ENCODE data around the gene SLC24A3.
A peak's percentile ranks its signal among the peaks of the same experiment; 100 is the strongest.
"Not testable (repeated sequence)": the region's sequence is repeated elsewhere in the genome, so short reads cannot be mapped to it uniquely, and the experiment has no call there.

SLC24A3 gene

GRCh38 chr20:19609642-19610223 lies 397.3 kb downstream of the SLC24A3 start:
- no peak for DNase-seq

- no peak for DNase-seq
These were observed 403.2 kb downstream of the SLC24A3 start for GRCh38 chr20:19615629-19616028.

DNA sequence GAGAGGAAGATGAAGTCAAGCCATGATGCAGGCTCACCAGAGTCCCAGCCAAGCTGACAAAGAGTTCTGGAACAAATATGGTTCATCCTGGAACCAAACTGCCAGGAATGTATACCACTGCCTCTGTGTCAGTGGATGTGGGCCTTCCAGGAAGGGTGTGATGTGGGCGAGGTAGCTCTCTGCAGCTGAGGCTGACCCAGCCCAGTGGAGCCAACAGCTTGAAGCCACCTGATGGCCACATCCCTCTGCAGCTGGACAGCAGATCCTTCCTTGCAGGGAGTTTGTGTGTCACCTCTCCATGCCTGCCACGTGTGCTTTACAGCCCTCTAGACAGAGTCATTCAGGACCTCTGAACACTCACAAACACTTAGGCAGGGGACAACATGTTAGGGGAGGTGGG lies 403.6 kb downstream of the SLC24A3 start:
- DNase-seq: no peak

DNA sequence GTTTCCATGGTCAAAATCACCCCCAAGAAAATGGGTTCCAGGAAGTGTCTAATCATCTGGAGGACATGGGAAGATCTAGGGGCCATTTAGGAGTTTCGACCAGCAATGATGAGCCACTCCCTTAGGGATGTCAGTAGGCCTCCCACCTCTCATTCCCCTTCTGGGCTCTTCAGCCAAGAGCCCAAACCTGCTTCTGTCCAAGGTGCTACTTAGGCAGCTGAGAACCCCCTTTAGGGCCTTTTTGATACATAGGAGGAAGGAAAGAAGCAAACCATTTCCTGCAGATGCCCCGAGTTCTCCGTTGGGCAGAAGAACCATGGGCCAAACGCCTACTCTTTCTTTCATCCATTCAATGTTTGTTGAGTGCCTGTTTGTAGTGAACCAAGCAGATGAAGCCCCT lies 404.2 kb downstream of the SLC24A3 start:
- DNase-seq: no peak

DNA sequence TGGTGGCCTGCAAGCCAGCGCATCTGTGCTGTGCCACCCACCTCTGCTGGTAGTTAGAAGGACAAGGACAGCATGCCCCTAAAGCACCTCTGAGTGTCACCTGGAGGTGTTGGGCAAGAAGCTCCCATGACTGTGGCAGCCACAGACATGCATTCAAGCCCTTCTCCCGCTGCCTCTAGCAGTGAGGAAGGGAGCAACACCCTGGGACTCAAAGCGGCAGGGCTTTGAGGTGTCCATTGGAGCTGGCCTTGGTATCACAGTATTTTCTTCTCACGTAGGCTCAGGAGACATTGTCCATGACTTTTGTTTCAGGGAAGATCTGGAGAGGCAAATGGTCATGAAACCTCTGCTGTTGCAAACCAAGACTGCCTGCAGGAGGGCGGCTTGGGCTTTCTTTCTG lies 404.8 kb downstream of the SLC24A3 start:
- DNase-seq: no peak

DNA sequence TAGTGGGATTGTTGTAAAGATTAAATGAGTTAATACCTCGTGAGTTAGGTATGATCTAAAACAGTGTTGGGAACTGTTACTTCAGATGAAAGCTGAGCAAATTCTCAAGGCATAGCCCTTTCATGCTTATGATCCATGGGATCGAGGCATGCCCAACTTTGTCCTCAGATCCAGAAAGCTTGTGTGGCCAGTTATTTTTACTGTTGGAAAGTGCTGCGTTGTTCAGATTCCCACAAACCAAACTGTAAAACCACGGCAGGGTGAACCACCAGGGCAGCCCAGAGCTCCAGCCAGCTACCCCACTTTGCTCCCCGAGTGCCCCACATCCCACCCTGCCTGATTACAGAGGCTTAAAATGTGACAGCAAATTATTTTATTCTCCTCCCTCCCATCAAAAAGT lies 406.3 kb downstream of the SLC24A3 start:
- no peak for DNase-seq

DNA sequence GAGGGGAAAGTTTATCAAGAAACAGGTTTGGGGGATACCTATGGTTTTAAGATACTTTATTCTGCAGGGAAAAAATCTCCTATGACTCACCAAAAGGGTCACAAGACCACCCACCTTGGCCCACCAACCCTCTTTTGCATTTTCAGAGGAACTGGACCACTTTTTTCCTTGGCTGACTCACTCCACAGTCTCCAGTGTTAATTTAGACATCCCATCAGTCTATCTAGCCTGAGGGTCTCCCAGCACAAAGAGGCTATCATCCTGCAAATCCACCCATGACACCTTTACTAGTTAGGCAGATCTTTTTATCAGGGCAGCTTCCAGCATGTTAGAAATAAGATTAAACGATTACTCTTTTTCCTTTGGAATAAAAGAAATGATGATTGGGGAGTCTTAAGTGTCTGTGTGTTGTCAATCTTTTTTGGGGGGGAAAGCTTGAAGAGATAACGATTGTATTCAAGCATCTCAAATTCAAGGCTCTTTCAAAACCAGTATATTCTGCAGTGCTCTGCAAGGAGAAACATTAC lies 407.5 kb downstream of the SLC24A3 start:
- no peak for DNase-seq

- no peak for DNase-seq
These were observed 408.0 kb downstream of the SLC24A3 start for GRCh38 chr20:19620446-19620845.

- DNase-seq: peak; percentile 22 to 24
These were observed 408.6 kb downstream of the SLC24A3 start for GRCh38 chr20:19621072-19621471.

DNA sequence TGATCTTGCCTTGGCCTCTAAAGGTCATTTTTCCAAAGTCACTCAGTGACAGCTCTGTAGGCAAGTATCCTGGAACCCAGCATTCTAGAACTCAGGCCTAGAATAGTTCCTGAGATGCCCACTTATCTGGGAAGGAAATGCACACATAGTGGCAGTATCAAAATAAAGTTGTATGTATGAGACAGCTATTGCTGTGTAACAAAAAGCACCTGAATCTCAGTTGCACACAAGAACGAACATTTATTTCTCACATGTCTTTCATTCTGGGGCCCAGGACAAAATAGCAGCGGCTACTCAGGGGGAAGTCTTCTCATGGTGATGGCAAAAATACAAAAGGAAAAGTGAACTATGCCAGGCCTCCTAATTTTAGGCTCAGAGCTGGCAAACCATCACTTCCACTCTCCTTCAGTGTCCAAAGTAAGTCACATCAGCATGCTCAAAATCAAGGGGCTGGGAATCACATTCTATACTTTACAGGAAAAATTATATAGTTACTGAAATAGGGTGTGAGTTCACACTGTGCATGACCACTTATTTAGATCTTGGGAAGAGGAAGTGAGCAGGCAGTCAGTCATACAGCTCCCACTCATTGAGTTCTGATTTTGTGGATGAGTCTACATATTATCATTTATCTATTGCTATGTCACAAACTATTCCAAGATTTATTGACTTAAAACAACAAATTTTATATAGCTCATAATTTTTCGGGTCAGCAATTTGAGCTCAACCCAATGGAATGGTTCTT lies 412.0 kb downstream of the SLC24A3 start:
- DNase-seq: peak; percentile 24 to 37

DNA sequence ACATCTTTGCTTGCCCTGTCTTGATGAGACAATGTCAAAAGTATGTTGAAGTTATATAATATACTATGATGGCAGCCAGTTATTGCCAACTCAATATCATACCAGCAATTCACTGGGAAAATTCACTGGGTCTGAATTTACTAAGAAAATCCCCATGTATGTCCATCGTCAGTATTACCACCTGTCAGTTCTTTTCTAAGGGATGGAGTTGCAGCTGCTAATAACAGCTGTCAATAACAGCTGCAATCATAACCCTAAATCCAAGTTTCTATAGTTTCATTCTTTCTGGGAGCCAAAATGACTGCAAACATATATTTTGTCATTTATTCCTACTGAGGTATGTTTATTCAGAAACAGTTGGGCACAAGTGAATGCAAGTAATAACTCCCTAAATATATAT lies 413.0 kb downstream of the SLC24A3 start:
- no peak for DNase-seq

- no peak for DNase-seq
These were observed 414.5 kb downstream of the SLC24A3 start for GRCh38 chr20:19626896-19627295.

DNA sequence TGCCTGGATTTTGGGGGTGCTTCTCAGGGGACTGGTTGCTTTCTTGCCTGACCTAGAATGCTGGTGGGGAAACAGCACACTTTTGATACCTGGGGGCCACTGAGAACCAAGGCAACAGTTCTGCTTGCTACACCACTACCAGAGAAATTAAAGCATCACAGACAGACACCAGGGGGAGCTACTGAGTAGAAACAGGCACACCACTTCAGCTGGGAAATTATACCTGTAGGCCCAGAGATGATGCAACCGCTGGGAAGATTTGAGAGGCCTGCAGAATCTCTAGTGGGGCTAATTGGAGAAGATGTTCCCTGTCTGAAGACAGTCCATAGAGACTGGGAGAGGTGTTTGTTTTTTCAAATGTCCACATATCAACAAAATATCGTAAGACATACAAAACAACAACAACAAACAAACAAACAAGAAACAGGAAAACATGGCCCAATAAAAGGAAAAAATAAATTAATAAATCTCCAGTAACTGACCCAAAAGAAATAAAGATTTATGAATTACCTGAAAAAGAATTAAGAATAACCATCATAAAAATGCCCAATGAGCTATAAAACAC lies 416.2 kb downstream of the SLC24A3 start:
- peak; percentile 36 to 85 for DNase-seq

DNA sequence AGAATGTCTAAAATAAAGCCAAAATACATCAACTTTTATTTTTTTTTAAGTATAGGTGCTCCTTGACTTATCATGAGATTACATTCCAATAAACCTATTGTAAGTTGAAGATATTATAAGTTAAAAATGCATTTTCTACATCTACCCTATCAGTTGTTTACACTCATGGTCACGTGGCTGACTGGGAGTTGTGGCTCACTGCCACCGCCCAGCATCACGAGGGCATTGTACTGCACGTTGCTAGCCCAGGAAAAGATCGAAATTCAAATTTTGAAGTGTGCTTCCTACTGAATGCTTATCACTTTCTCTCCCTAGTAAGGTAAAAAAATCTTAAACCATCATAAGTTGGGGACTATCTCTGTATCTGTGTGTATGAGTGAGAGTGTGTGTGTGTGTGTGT lies 419.0 kb downstream of the SLC24A3 start:
- no peak for DNase-seq

DNA sequence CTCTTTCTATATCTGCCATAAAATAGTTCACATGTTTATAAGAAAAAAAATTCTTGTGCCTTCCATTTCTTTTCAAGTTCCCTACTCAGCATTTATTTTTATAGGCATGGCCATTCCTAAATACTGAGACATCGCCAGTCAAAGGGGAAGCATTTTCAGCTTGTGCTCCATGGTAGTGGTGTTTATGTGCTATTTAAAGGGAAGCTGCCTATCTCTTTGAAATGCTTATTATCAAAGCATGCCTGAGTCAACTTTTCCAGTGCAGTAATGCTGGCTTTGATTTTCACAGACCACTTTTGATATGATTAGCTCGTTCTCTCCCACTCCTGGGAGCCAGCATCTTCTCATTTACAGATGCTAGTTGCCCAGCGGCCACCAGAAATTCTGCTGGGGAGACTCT lies 421.5 kb downstream of the SLC24A3 start:
- DNase-seq: peak; percentile 7 to 9

DNA sequence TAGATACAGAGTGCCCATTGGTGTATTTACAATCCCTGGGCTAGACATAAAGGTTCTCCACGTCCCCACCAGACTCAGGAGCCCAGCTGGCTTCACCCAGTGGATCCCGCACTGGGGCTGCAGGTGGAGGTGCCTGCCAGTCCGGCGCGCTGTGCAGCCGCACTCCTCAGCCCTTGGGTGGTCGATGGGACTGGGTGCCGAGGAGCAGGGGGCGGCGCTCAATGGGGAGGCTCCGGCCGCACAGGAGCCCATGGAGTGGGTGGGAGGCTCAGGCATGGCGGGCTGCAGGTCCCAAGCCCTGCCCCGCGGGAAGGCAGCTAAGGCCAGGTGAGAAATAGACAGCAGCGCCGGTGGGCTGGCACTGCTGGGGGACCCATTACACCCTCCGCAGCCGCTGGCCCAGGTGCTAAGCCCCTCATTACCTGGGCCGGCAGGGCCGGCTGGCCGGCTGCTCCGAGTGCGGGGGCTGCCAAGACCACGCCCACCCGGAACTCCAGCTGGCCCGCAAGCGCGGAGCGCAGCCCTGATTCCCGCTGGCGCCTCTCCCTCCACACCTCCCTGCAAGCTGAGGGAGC lies 427.1 kb downstream of the SLC24A3 start:
- not testable (repeated sequence) for DNase-seq

DNA sequence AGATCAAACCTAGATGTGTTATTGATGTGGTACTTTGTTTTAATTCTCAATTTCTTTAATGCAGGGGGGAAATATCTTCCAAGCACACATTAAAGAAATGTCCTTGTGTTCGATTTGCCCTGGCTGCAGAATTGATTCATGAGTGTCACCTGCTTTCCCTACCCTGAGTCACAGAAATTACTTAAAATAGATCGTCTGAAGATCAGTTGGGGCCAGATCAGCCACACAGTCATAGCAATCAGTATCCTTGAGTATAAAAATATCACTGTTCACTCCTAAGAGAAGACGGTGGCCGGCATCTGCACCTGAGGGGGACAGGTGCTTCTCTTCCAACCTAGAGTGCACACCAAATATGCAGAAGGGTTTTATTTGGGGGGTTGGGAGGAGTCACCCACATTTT lies 430.4 kb downstream of the SLC24A3 start:
- DNase-seq: no peak

DNA sequence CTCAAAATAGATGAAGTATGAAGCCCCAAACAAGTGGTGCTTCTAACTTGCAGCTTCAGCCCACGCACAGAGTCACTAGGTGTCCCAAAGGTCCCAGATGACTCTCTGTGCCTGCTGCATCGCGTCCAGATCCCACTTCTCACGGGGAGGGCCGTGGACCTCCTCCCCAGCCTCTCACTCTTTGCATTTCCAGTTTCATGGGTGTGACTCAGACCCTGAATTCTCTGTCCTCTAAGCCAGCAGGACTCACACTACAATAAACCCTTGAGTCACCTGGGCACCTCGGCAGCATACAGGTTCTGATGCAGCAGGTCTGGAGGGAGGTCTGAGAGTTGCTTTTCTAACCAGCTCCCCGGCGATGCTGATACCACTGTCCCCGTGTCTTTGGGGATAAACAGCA lies 431.6 kb downstream of the SLC24A3 start:
- DNase-seq: no peak

DNA sequence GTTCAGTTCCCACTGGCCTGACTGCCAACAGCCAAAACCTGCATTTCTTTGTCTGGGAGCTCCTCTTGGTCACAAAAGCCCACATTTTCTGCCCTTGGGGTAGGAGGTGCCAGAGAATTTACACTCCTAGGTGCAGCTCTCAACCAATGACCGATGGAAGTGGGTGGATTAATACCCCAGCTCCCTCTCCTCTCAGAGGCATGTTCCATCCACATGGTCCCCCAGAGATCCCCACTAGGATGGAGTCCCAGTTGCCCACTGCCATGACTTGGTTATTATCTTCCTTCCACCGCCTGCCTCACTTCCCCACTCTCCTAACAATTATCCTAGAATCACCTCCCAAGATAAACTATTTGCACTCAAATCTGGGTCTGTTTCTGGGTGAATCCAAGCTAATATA lies 434.5 kb downstream of the SLC24A3 start:
- DNase-seq: no peak

GRCh38 chr20:19648024-19648423 lies 435.6 kb downstream of the SLC24A3 start:
- DNase-seq: no peak

DNA sequence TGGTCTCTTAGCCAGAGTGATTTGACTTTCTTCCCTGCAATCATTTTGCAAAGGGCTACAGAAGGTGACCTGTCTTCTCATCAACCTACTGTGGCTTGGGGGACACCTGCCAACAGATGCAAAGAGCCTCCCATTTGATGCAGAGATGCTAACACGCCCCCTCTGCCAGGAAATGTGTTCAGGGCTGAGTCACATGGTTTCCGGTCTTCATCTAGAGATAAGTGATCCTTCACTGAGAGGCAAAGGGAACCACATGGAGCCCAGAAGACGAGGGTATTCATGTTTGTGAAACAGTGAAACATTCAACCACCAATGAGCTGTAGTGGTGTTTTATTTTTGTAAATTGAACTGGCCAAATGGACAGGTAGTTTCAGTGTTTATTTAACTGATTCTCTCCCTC lies 436.6 kb downstream of the SLC24A3 start:
- no peak for DNase-seq

DNA sequence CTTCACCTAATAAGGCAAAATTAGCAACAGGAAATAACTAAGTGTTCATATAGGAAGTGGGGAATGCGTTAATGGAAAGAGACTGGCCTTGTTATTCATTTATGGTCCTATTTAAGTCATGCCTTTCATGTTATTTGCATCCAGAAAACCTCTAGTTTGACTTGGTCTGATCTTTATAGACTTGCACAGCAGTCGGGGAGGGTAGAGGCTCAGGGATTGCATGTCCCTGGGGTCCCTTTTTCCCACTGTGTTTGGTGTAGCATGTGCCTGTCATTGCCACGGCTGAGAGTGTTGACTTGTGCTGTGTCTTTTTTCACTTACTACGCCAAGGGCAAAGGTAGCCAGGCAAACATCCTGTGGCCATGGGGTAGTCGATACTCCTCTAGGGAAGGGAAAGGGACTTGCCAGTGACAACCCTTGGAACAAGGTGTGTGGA lies 440.2 kb downstream of the SLC24A3 start:
- DNase-seq: no peak

DNA sequence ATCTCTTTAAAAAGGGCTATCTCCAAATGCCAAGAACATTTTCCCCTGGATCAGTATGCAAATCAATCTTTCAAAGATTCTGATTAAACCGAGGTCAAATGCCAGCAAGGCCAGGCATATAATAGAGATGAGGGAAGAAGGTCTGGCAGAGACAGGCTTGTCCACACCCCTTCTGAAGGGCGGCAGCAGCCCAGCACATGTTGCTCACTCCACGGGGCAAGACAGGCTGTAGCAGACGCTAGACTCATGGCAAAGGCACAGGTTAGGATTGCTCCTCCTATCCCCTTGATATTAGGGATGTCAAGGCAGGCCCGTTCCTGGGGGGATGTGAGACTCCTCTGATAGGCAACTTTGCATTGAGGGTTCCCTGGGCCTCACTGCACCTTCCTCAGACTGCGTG lies 440.9 kb downstream of the SLC24A3 start:
- DNase-seq: no peak

GRCh38 chr20:19654921-19655320 lies 442.5 kb downstream of the SLC24A3 start:
- DNase-seq: no peak
